ENCODE results near the gene MCMBP. TPM values are rescaled to one million over a fixed set of nuclear protein-coding genes. Genes with fewer than 3 reads are reported as not detected.

The MCMBP gene
- total and polyA plus RNA-seq, 2 donors (not counting 3 experiments of a cell fraction or from before 2014, with no cell fraction given), result 44.8 to 62.5 TPM

GRCh38 chr10:119878524-119878923 is 5.9 kb upstream of the MCMBP start:
- no peak overlapping the region for H3K4me2 ChIP-seq (ENCODE audit: insufficient read depth, low read length)
- POLR2A ChIA-PET, result no interaction called here
- H4K20me1 ChIP-seq (replicated peaks; ENCODE audit: control insufficient read depth, extremely low read depth, insufficient read depth, low read length), result no peaks in the 10 kb centered on the region
- TF ChIP-seq FOS (IDR thresholded peaks at IDR 0.05; ENCODE audit: borderline replicate concordance, insufficient read depth, low read length), result no peak
- H3K27ac ChIP-seq (ENCODE audit: insufficient read depth, low read depth, low read length), result no peak overlapping the region
- H3K9ac ChIP-seq (replicated peaks; ENCODE audit: extremely low read depth, insufficient read depth, low read length), result no peak overlapping the region
- CTCF ChIA-PET, result no interaction called here
- dilution Hi-C loops (cut with MboI; ENCODE audit: extremely low pct_ligation_motif_present, low sequenced_read_pairs), result no loop called here
- H3K4me3 ChIP-seq (replicated peaks in 1 of 3; ENCODE audit: insufficient read depth in 1 of 3, low read depth in 1 of 3, low read length in 3 of 3), result no peak overlapping the region
- DNase-seq (ENCODE audit: low read depth, low spot score), result no peak
- H3K36me3 ChIP-seq (ENCODE audit: control insufficient read depth in 2 of 2, extremely low read depth in 1 of 2, insufficient read depth in 2 of 2, low read length in 2 of 2), result no peaks in the 10 kb centered on the region
- H3K4me1 ChIP-seq (ENCODE audit: control insufficient read depth, extremely low read depth, insufficient read depth, low read length), result peaks cover 4% of the 10 kb centered on the region
- BruUV-seq (replicated peaks), result no TSS peak
- H3K9me1 ChIP-seq (replicated peaks; ENCODE audit: control insufficient read depth, extremely low read depth, insufficient read depth, low read length), result no peaks in the 10 kb centered on the region
- H2AFZ ChIP-seq (ENCODE audit: low read depth, low read length), result no peak overlapping the region
- no peaks in the 10 kb centered on the region for H3K9me3 ChIP-seq (replicated peaks; ENCODE audit: control insufficient read depth, insufficient read depth, low read length)
- H3K79me2 ChIP-seq (ENCODE audit: control insufficient read depth, insufficient read depth, low read length), result no peaks in the 10 kb centered on the region
- FAIRE-seq, result no peak
- H3K27me3 ChIP-seq (ENCODE audit: control insufficient read depth in 2 of 2, insufficient read depth in 2 of 2, low read length in 2 of 2), result no peaks in the 10 kb centered on the region
- intact Hi-C loops (cut with micrococcal nuclease), result no loop called here

GRCh38 chr10:119872860-119873681 is 428 bp upstream of the MCMBP start:
- ChIA-PET POLR2A (interaction anchor here (0.6 to 2.0 kb wide), 6 partner anchors 10 to 769 kb away, joined by 3 to 5 read pairs (median 4); partner anchors contain the start of genes DENND10, SEC23IP and TIAL1), CTCF (interaction anchor here (0.7 to 3.3 kb wide), 16 partner anchors 8 to 783 kb away, joined by 3 to 41 read pairs (median 4); partner anchors contain the start of genes INPP5F, SEC23IP and TIAL1)
- TF ChIP-seq FOS (IDR thresholded peaks at IDR 0.05; ENCODE audit: borderline replicate concordance, insufficient read depth, low read length) (no peak), GATA2 (IDR thresholded peaks at IDR 0.05; ENCODE audit: insufficient read depth, insufficient read length, low read depth, low read length) (no peak), CTCF (IDR thresholded peaks at IDR 0.05; ENCODE audit: extremely low read depth in 1 of 2, insufficient read depth in 1 of 2, low read depth in 1 of 2, low read length in 2 of 2) (no peak), MAX (IDR thresholded peaks at IDR 0.05; ENCODE audit: insufficient read depth, insufficient read length) (no peak), JUN (IDR thresholded peaks at IDR 0.05; ENCODE audit: borderline replicate concordance, insufficient read depth, insufficient read length, low read depth) (no peak), MYC (IDR thresholded peaks at IDR 0.05; ENCODE audit: low read depth, low read length) (no peak), POLR2A (IDR thresholded peaks at IDR 0.05; ENCODE audit: low read depth, low read length) (peak; percentile 79), EZH2 (IDR thresholded peaks at IDR 0.05; ENCODE audit: borderline replicate concordance, low read depth, low read length, severe bottlenecking) (no peak), POLR2AphosphoS5 (IDR thresholded peaks at IDR 0.05; ENCODE audit: insufficient read depth, low read depth, low read length) (peak; percentile 80)
- Histone ChIP-seq H3K9me3 (replicated peaks; ENCODE audit: control insufficient read depth, insufficient read depth, low read length) (no peaks in the 10 kb centered on the region), H3K27ac (ENCODE audit: insufficient read depth, low read depth, low read length) (peak overlapping the region; percentile 81), H3K4me1 (ENCODE audit: control insufficient read depth, extremely low read depth, insufficient read depth, low read length) (peaks cover 18% of the 10 kb centered on the region), H3K4me3 (replicated peaks in 1 of 3; ENCODE audit: insufficient read depth in 1 of 3, low read depth in 1 of 3, low read length in 3 of 3) (peak overlapping the region; percentile 20 to 96 (median 96)), H2AFZ (ENCODE audit: low read depth, low read length) (peak overlapping the region; percentile 87), H3K9ac (replicated peaks; ENCODE audit: extremely low read depth, insufficient read depth, low read length) (peak overlapping the region; percentile 84), H3K36me3 (ENCODE audit: control insufficient read depth in 2 of 2, extremely low read depth in 1 of 2, insufficient read depth in 2 of 2, low read length in 2 of 2) (no peaks in the 10 kb centered on the region), H3K4me2 (ENCODE audit: insufficient read depth, low read length) (peak overlapping the region; percentile 50), H3K79me2 (ENCODE audit: control insufficient read depth, insufficient read depth, low read length) (peaks cover 42% of the 10 kb centered on the region), H3K9me1 (replicated peaks; ENCODE audit: control insufficient read depth, extremely low read depth, insufficient read depth, low read length) (no peaks in the 10 kb centered on the region), H4K20me1 (replicated peaks; ENCODE audit: control insufficient read depth, extremely low read depth, insufficient read depth, low read length) (peaks cover 10% of the 10 kb centered on the region), H3K27me3 (ENCODE audit: control insufficient read depth in 2 of 2, insufficient read depth in 2 of 2, low read length in 2 of 2) (no peaks in the 10 kb centered on the region)
- dilution Hi-C loops (cut with MboI; ENCODE audit: extremely low pct_ligation_motif_present, low sequenced_read_pairs), result no loop called here
- BruUV-seq (replicated peaks), result TSS peak; percentile 16
- FAIRE-seq, result peak; percentile 49
- intact Hi-C loops (cut with micrococcal nuclease), result loop anchor here (1.0 to 5.0 kb wide), 2 partner anchors 19 to 791 kb away; partner anchors contain the start of genes EIF3A and SEC23IP
- DNase-seq (ENCODE audit: low read depth, low spot score), result peak; percentile 92

Measured in endothelial cell of umbilical vein (primary cell).